ENCODE data around the gene NPTXR.

The NPTXR gene

GRCh38 chr22:38853196-38853651 lies 9.4 kb upstream of the NPTXR start:
- no peak for DNase-seq (ENCODE audit: low read depth, low spot score)

DNA sequence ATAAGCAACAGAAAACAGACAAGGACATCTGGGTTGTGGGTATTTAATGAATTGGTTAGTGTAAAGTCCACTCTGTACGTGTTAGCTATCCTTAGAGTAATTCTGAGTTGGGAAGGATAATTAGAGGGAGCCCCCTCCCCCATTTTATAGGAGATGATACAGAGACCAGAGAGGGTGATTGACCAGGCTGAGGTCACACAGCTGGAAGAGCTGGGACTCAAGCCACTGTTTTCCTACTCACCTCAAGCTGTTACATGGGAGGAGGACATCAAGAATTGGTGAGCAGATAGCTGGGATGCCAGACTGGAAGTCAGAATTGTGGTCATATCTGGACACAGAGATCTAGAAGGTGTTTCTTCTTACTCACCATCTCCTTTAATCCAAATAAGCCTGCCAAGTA lies 8.7 kb upstream of the NPTXR start:
- no peak for DNase-seq (ENCODE audit: low read depth, low spot score)

DNA sequence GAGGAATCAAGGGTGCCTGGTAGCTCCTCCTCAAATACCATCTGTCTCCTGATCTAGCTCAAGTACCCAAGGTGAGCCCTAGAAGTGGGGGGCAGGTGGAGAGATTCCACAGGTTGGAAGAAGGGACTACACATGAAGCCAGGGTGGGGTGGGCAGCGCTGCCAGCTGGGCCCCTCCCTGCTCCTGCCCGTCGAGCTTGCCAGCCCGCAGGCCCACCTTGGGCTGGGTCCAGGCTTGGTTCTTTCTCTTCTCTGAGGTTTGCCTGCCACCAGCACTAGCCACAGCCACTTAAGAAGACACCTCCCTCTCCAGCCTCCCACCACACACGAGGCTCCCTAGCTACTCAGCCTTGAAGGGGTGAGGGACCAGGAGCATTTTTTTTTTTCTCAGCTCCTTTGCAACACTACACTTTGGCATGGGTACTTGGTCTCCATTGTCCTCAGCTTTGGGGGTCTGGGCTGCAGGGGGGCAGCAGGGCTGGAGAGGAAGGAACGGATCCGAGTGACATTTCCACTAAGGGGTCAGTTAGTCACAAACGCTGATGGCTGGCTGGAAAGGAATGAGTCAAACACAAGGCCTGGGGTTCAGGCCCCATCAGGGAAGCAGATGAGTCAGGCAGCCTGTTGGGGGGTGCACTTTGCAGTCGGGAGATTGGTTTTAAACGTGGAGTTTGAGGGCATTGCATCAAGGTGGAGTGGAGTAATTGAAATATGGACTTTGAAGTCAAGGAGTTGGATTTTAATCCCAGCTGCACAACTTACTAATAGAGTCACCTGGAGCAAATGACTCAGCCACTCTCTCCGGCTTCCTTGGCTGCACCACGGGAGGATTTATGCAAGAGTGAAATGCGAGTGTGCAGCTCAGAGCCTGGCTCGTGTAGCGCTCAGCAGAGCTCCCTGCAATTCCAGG lies 7.4 kb upstream of the NPTXR start:
- no peak for DNase-seq (ENCODE audit: low read depth, low spot score)

GRCh38 chr22:38850399-38850798 lies 6.6 kb upstream of the NPTXR start:
- DNase-seq (ENCODE audit: low read depth, low spot score) = no peak

- DNase-seq (ENCODE audit: low read depth, low spot score) = no peak
These were observed 6.0 kb upstream of the NPTXR start for GRCh38 chr22:38849811-38850210.

DNA sequence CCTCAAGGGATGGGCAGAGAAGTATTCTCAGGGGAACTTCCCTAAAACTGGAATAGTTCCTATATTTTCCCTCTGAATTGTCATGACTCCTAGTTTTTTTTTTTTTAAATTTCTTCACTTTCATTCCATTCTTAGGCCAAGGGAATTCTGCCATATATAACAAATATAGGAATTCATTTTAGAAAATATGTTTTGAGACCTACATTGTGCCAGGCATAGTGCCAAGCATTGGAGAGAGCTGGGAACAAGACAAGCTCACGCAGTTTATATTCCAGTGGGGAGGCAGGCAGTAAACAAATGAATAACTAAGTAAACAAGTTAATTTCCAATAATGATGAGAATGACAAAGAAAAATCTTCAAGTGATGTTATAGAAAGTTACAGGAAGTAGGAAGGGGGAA lies 2.6 kb upstream of the NPTXR start:
- DNase-seq (ENCODE audit: low read depth, low spot score) = no peak

DNA sequence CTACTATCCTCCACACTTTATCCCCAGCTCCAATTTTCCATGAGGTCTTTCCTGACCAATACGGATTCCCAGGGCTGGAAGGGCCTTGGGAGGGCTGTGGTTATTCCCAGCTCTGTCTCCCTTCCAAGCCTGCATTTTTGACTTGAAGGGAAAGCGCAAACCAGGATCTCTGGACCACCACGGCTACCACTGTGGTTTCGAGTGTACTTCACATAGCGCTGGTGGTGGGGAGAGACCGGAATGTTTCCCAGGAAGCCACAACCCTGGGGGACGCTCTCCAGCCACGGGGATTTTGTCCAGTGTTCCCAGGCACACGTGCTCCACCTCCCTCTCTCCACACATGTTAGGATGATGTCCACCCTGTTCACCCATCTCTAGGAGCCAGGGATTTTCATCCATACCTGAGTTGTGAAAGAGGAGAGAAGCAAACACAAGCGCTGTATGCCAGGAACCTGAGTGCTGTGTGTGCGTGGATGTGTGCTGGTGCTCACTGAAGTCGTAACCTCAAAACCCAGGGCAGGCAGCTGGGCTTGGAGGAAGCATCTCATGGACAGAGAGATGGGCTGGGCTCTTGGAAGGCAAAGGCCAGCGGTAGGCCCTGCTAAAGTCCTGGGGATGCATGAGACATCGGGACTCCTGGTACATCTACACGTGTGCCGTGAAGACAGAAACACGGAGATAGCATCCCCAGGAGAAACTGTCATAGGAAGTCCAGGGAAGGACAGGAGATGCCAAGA lies 1.3 kb upstream of the NPTXR start:
- no peak for DNase-seq (ENCODE audit: low read depth, low spot score)

- DNase-seq (ENCODE audit: low read depth, low spot score) = no peak
These were observed 631 bp upstream of the NPTXR start for GRCh38 chr22:38844315-38845003.

- no peak for DNase-seq (ENCODE audit: low read depth, low spot score)
These were observed 599 bp downstream of the NPTXR start for GRCh38 chr22:38843201-38843656.

DNA sequence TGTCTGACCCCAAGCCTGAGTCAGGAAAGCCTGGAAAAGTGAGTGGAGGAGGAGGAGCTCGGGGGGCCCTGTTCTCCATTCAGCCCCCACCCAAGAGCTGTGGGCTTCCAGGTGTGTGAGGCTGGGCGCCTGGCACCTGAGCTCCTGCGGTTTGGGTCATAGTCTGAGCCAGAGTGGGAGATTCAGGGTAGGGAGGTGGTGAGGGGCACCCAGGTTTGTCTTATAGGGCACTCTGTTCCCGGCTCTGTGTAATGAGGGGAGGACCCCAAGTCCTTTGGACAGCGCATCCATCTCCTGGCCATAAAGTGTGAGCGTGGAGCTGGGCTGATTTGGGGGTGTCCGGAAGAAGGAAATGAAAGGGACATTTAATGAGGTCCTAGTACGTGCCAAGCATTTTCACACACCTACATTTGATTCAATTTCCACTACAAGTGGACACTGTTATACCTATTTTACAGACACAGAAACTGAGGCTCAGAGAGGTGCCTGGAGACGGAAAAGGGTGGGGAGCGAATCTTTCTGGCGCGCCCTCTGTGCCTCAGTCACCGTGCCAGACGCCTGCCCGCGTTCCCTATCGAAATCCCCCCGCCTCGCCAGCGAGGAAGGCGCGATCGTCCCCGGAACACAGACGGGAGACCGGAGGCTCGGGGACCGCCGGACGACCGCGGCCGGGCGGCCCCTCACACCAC lies 1.2 kb downstream of the NPTXR start:
- DNase-seq (ENCODE audit: low read depth, low spot score) = no peak

- DNase-seq (ENCODE audit: low read depth, low spot score) = no peak
These were observed 2.2 kb downstream of the NPTXR start for GRCh38 chr22:38841635-38842034.

- DNase-seq (ENCODE audit: low read depth, low spot score) = no peak
These were observed 2.6 kb downstream of the NPTXR start for GRCh38 chr22:38841211-38841610.

DNA sequence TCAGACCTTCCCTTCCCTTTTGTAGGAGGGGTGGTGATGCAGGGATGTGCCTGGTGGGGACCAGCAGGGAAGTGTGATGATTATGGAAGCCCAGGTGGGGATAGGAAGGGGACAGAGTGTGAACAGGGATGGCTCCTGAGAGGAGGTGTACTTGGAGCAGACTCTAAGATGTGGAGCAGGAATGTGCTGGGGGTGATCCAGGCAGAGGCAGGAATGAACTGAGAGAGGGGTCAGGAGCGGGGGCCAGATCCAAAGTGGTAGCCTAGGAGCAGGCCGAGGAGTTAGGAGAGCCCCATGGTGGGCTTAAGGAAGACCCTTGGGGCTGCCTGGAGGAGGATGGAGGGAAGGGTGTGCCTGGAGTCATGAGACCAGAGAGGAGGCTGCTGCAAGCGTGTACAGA lies 3.7 kb downstream of the NPTXR start:
- no peak for DNase-seq (ENCODE audit: low read depth, low spot score)

DNA sequence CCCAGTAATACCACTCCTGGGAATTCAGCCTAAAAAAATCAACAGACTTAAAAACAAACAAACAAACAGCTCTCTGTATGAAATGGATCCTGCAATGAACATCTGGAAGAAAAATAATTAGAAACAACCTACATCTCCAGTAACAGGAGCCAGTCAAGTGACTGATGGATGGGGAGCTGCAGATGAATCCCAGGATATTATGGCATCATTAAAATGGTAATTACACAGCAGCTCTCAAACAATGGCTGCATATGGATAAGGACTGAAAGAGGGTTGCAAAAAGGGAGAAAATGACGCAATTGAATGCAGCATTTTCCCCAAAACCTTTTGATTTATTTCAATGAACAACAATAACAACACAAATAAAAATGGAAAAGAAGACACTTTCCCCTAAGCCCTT lies 4.1 kb downstream of the NPTXR start:
- no peak for DNase-seq (ENCODE audit: low read depth, low spot score)

DNA sequence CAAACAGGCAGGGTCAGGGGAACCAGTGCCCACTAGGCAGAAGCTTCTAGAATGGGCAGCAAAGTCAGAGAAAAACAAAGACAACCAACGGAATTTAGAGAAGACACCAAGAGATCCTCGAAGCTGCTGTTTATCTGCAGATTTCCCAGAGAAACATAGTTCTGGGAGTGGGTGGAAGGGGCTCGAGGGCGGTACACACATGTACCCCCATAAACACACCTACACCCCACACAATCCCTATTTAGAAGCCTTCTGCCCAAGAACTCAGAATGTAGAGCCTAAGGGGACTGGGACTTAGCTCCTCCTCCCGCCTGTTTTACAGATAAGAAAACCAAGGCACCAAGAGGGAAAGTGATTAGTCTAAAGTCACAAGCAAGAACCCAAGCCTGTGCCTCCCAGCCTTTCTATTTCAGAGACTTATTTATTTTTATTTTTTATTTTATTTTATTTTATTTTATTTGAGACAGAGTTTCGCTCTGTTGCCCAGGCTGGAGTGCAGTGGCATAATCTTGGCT lies 6.4 kb downstream of the NPTXR start:
- no peak for DNase-seq (ENCODE audit: low read depth, low spot score)

- DNase-seq (ENCODE audit: low read depth, low spot score) = no peak
These were observed 7.9 kb downstream of the NPTXR start for GRCh38 chr22:38835888-38836301.

- no peak for DNase-seq (ENCODE audit: low read depth, low spot score)
These were observed 8.8 kb downstream of the NPTXR start for GRCh38 chr22:38834991-38835390.

GRCh38 chr22:38834215-38834953 lies 9.4 kb downstream of the NPTXR start:
- DNase-seq (ENCODE audit: low read depth, low spot score) = no peak

- DNase-seq (ENCODE audit: low read depth, low spot score) = no peak
These were observed 10.8 kb downstream of the NPTXR start for GRCh38 chr22:38833061-38833460.

Data from activated CD4-positive, CD25-positive, alpha-beta regulatory T cell treated with anti-CD3 and anti-CD28 coated beads, Interleukin-2, amount 50 U/mL, for 16 hours (primary cell).